ENCODE results near the gene SCN10A. TPM values are rescaled to one million over a fixed set of nuclear protein-coding genes. Genes with fewer than 3 reads are reported as not detected.

Gene SCN10A
- total and polyA plus RNA-seq, 11 donors = 0.05 to 0.72 (median 0.12) TPM; not detected in 1

- H3K4me1 ChIP-seq = peaks cover 0 to 12% (median 0%) of the 10 kb centered on the region in 12 donors
- DNase-seq = no peak
- H3K27me3 ChIP-seq = peaks cover 0 to 6% (median 0%) of the 10 kb centered on the region in 9 donors
- intact Hi-C loops (cut with DNase I) = loop anchor here in 1 of 10 donors (10.0 kb wide), 1 partner anchor 81 kb away; no protein-coding TSS in a partner anchor
- no peak overlapping the region for H3K27ac ChIP-seq
- 76 to 91% (median 82%) methylated on average over 2 of the region's 2 CpGs for WGBS, 4 donors
- no peaks in the 10 kb centered on the region for H3K9me3 ChIP-seq
- no peak for ATAC-seq
- no peaks in the 10 kb centered on the region for H3K36me3 ChIP-seq
- TF ChIP-seq POLR2A (IDR thresholded peaks at IDR 0.05) (no peak), CTCF (IDR thresholded peaks at IDR 0.05) (no peak)
- H3K4me3 ChIP-seq = no peak overlapping the region
Observed at GRCh38 chr3:38826001-38826400, 10.0 kb upstream of the SCN10A start.

GRCh38 chr3:38824349-38824748, 8.3 kb upstream of the SCN10A start:
- no peaks in the 10 kb centered on the region for H3K9me3 ChIP-seq
- DNase-seq (no peak), ATAC-seq (no peak)
- H3K4me3 ChIP-seq = no peak overlapping the region
- no peaks in the 10 kb centered on the region for H3K36me3 ChIP-seq
- WGBS, 4 donors = 68 to 78% (median 70%) methylated on average over 4 of the region's 4 CpGs
- no peak overlapping the region for H3K27ac ChIP-seq
- peaks cover 0 to 9% (median 0%) of the 10 kb centered on the region in 12 donors for H3K4me1 ChIP-seq
- TF ChIP-seq POLR2A (IDR thresholded peaks at IDR 0.05) = no peak
- H3K27me3 ChIP-seq = peaks cover 0 to 6% (median 0%) of the 10 kb centered on the region in 9 donors
- intact Hi-C loops (cut with DNase I) = loop anchor here in 1 of 10 donors (10.0 kb wide), 1 partner anchor 80 kb away; no protein-coding TSS in a partner anchor

GRCh38 chr3:38823722-38824121, 7.7 kb upstream of the SCN10A start:
- intact Hi-C loops (cut with DNase I) = loop anchor here in 1 of 10 donors (10.0 kb wide), 1 partner anchor 79 kb away; no protein-coding TSS in a partner anchor
- Histone ChIP-seq H3K9me3 (no peaks in the 10 kb centered on the region), H3K36me3 (no peaks in the 10 kb centered on the region), H3K4me1 (peaks cover 0 to 2% (median 0%) of the 10 kb centered on the region in 12 donors), H3K4me3 (no peak overlapping the region), H3K27ac (no peak overlapping the region), H3K27me3 (peaks cover 0 to 6% (median 0%) of the 10 kb centered on the region in 9 donors)
- 54 to 67% (median 59%) methylated on average over 5 to 8 of the region's 8 CpGs for WGBS, 4 donors
- no peak for TF ChIP-seq POLR2A (IDR thresholded peaks at IDR 0.05)
- TF ChIP-seq CTCF (IDR thresholded peaks at IDR 0.05) = no peak
- no peak for ATAC-seq
- DNase-seq = no peak

- Histone ChIP-seq H3K27ac (no peak overlapping the region), H3K9me3 (no peaks in the 10 kb centered on the region), H3K36me3 (no peaks in the 10 kb centered on the region), H3K4me1 (no peaks in the 10 kb centered on the region), H3K4me3 (no peak overlapping the region), H3K27me3 (peaks cover 0 to 6% (median 0%) of the 10 kb centered on the region in 9 donors)
- intact Hi-C loops (cut with DNase I) = loop anchor here in 1 of 10 donors (10.0 kb wide), 1 partner anchor 78 kb away; no protein-coding TSS in a partner anchor
- TF ChIP-seq CTCF (IDR thresholded peaks at IDR 0.05) (no peak), POLR2A (IDR thresholded peaks at IDR 0.05) (no peak)
- DNase-seq = no peak
- no peak for ATAC-seq
- WGBS, 4 donors = 76 to 95% (median 86%) methylated on average over 5 of the region's 5 CpGs
Observed at GRCh38 chr3:38823186-38823585, 7.2 kb upstream of the SCN10A start.

GRCh38 chr3:38811822-38812221, 4.2 kb downstream of the SCN10A start:
- no peaks in the 10 kb centered on the region for H3K4me1 ChIP-seq

More at GRCh38 chr3:38811822-38812221, 4.2 kb downstream of the SCN10A start:
- intact Hi-C loops (cut with DNase I) = no loop called here
- no peak overlapping the region for H3K4me3 ChIP-seq
- H3K27ac ChIP-seq = no peak overlapping the region
- no peak for ATAC-seq
- 68 to 85% (median 74%) methylated on average over 5 of the region's 5 CpGs for WGBS, 4 donors
- TF ChIP-seq CTCF (IDR thresholded peaks at IDR 0.05) (no peak), POLR2A (IDR thresholded peaks at IDR 0.05) (no peak)
- no peaks in the 10 kb centered on the region for H3K36me3 ChIP-seq
- no peaks in the 10 kb centered on the region for H3K9me3 ChIP-seq
- peaks cover 0 to 8% (median 0%) of the 10 kb centered on the region in 9 donors for H3K27me3 ChIP-seq
- DNase-seq = no peak
